Fibroblast of skin of left biceps (primary cell): Measurements from ENCODE around the gene TMEM184A.

Experiments used
- DNase-seq, 2 experiments: peaks; one replicate each; pipeline ENCODE4 v3.0.0-alpha.2; 2013; ENCODE audit warnings: low read depth in 2 of 2

The TMEM184A gene

GRCh38 chr7:1539181-1539881 is 16.7 kb downstream of the TMEM184A start:
- DNase-seq, result no peak

- no peak for DNase-seq
Observed at GRCh38 chr7:1538544-1539180, 17.3 kb downstream of the TMEM184A start.

GRCh38 chr7:1537535-1538412 is 18.2 kb downstream of the TMEM184A start:
- peak; percentile 84 to 85 for DNase-seq

GRCh38 chr7:1536743-1537534 is 19.1 kb downstream of the TMEM184A start:
- DNase-seq, result peak; percentile 93 to 94

- no peak for DNase-seq
Observed at GRCh38 chr7:1536455-1536742, 19.6 kb downstream of the TMEM184A start.

- DNase-seq, result no peak
Observed at GRCh38 chr7:1535701-1536454, 20.1 kb downstream of the TMEM184A start.

- DNase-seq, result no peak
Observed at GRCh38 chr7:1535100-1535458, 20.9 kb downstream of the TMEM184A start.

- no peak for DNase-seq
Observed at GRCh38 chr7:1534330-1535099, 21.5 kb downstream of the TMEM184A start.

- no peak for DNase-seq
Observed at GRCh38 chr7:1533547-1534329, 22.3 kb downstream of the TMEM184A start.

GRCh38 chr7:1533255-1533546 is 22.8 kb downstream of the TMEM184A start:
- DNase-seq, result no peak

GRCh38 chr7:1532456-1533254 is 23.4 kb downstream of the TMEM184A start:
- DNase-seq, result peak in 1 of 2 experiments; percentile 35

- DNase-seq, result no peak
Observed at GRCh38 chr7:1531979-1532455, 24.0 kb downstream of the TMEM184A start.

GRCh38 chr7:1531263-1531978 is 24.6 kb downstream of the TMEM184A start:
- no peak for DNase-seq

GRCh38 chr7:1530946-1531262 is 25.1 kb downstream of the TMEM184A start:
- DNase-seq, result no peak

GRCh38 chr7:1529383-1530116 is 26.5 kb downstream of the TMEM184A start:
- DNase-seq, result no peak

- DNase-seq, result no peak
Observed at GRCh38 chr7:1526271-1526754, 29.7 kb downstream of the TMEM184A start.

- DNase-seq, result no peak
Observed at GRCh38 chr7:1525409-1525808, 30.6 kb downstream of the TMEM184A start.

- DNase-seq, result no peak
Observed at GRCh38 chr7:1523844-1524243, 32.2 kb downstream of the TMEM184A start.
